Measurements from ENCODE around the gene NFATC2. TPM values are rescaled to one million over a fixed set of nuclear protein-coding genes. Genes with fewer than 3 reads are reported as not detected.

The NFATC2 gene
- total RNA-seq, 3 donors from 2014 or later (not counting 1 experiment from before 2014, with no cell fraction given) = 141 to 195 (median 160) TPM

GRCh38 chr20:51360451-51361201 lies 181.9 kb downstream of the NFATC2 start:
- DNase-seq = no peak
- Mint-ChIP-seq H3K27ac (no peak overlapping the region), H3K9me3 (peaks cover 2 to 4% of the 10 kb centered on the region in 2 donors), H3K36me3 (peaks cover 7% of the 10 kb centered on the region), H3K4me1 (no peaks in the 10 kb centered on the region), H3K27me3 (ENCODE audit: low read depth in 2 of 2) (no peaks in the 10 kb centered on the region), H3K4me3 (no peak overlapping the region)
- Histone ChIP-seq H3K27me3 (ENCODE audit: control insufficient read depth, insufficient read depth, low read length) (no peaks in the 10 kb centered on the region), H3K27ac (ENCODE audit: low read length) (no peak overlapping the region), H3K4me3 (ENCODE audit: low read length) (no peak overlapping the region), H3K4me1 (ENCODE audit: control insufficient read depth, insufficient read depth, low read length) (no peaks in the 10 kb centered on the region), H3K9me3 (ENCODE audit: control insufficient read depth, insufficient read depth, low read length) (no peaks in the 10 kb centered on the region), H3K36me3 (ENCODE audit: control insufficient read depth, insufficient read depth, low read length) (no peaks in the 10 kb centered on the region)
- ATAC-seq = no peak
- TF ChIP-seq, protein P1, sequence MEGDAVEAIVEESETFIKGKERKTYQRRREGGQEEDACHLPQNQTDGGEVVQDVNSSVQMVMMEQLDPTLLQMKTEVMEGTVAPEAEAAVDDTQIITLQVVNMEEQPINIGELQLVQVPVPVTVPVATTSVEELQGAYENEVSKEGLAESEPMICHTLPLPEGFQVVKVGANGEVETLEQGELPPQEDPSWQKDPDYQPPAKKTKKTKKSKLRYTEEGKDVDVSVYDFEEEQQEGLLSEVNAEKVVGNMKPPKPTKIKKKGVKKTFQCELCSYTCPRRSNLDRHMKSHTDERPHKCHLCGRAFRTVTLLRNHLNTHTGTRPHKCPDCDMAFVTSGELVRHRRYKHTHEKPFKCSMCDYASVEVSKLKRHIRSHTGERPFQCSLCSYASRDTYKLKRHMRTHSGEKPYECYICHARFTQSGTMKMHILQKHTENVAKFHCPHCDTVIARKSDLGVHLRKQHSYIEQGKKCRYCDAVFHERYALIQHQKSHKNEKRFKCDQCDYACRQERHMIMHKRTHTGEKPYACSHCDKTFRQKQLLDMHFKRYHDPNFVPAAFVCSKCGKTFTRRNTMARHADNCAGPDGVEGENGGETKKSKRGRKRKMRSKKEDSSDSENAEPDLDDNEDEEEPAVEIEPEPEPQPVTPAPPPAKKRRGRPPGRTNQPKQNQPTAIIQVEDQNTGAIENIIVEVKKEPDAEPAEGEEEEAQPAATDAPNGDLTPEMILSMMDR (IDR thresholded peaks at IDR 0.05) = no peak
- intact Hi-C loops (cut with micrococcal nuclease) = no loop called here
- 89% methylated on average over 13 of the region's 13 CpGs for WGBS (ENCODE audit: insufficient coverage)

DNA sequence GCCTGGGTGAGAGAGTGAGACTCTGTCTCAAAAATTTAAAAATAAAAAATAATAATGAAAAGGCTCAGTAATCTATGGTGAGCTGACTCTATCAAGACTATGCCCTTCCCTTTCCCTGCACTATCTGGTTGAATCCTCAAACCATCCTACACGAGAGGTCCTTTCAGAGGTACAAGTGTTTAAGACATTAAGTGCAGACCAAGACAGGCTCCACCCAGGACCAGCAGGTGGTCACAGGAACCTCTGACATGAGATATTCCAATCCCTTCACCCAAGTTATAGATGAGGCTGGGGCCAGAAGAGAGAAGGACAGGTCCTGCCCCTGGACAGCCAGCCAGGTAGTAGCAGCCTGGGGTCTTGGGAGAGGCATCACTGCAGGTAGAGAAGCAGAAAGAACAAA lies 182.6 kb downstream of the NFATC2 start:
- Histone ChIP-seq H3K27me3 (ENCODE audit: control insufficient read depth, insufficient read depth, low read length) (no peaks in the 10 kb centered on the region), H3K4me1 (ENCODE audit: control insufficient read depth, insufficient read depth, low read length) (no peaks in the 10 kb centered on the region), H3K9me3 (ENCODE audit: control insufficient read depth, insufficient read depth, low read length) (no peaks in the 10 kb centered on the region), H3K27ac (ENCODE audit: low read length) (no peak overlapping the region), H3K36me3 (ENCODE audit: control insufficient read depth, insufficient read depth, low read length) (no peaks in the 10 kb centered on the region), H3K4me3 (ENCODE audit: low read length) (no peak overlapping the region)
- H3K27ac Mint-ChIP-seq = no peak overlapping the region
- 93% methylated on average over 1 of the region's 1 CpG for WGBS (ENCODE audit: insufficient coverage)
- DNase-seq = no peak
- no peaks in the 10 kb centered on the region for H3K27me3 Mint-ChIP-seq (ENCODE audit: low read depth in 2 of 2)
- TF ChIP-seq, protein P1 (IDR thresholded peaks at IDR 0.05) = no peak
- peaks cover 3% of the 10 kb centered on the region in 2 donors for H3K4me1 Mint-ChIP-seq
- ATAC-seq = no peak
- no peak overlapping the region for H3K4me3 Mint-ChIP-seq
- H3K9me3 Mint-ChIP-seq = peaks cover 2 to 4% of the 10 kb centered on the region in 2 donors
- intact Hi-C loops (cut with micrococcal nuclease) = no loop called here
- peaks cover 7% of the 10 kb centered on the region for H3K36me3 Mint-ChIP-seq

GRCh38 chr20:51359401-51359800 lies 183.1 kb downstream of the NFATC2 start:
- no peaks in the 10 kb centered on the region for H3K9me3 ChIP-seq (ENCODE audit: control insufficient read depth, insufficient read depth, low read length)
- ATAC-seq (no peak), DNase-seq (no peak)
- Mint-ChIP-seq H3K27ac (no peak overlapping the region), H3K9me3 (peaks cover 2 to 4% of the 10 kb centered on the region in 2 donors), H3K4me3 (no peak overlapping the region), H3K36me3 (peaks cover 7% of the 10 kb centered on the region), H3K4me1 (peaks cover 6 to 7% of the 10 kb centered on the region in 2 donors), H3K27me3 (ENCODE audit: low read depth in 2 of 2) (no peaks in the 10 kb centered on the region)
- 93% methylated on average over 3 of the region's 3 CpGs for WGBS (ENCODE audit: insufficient coverage)
- intact Hi-C loops (cut with micrococcal nuclease) = no loop called here
- TF ChIP-seq, protein P1 (IDR thresholded peaks at IDR 0.05) = no peak
- H3K27ac ChIP-seq (ENCODE audit: low read length) = no peak overlapping the region
- H3K4me3 ChIP-seq (ENCODE audit: low read length) = no peak overlapping the region
- H3K27me3 ChIP-seq (ENCODE audit: control insufficient read depth, insufficient read depth, low read length) = no peaks in the 10 kb centered on the region
- no peaks in the 10 kb centered on the region for H3K36me3 ChIP-seq (ENCODE audit: control insufficient read depth, insufficient read depth, low read length)
- no peaks in the 10 kb centered on the region for H3K4me1 ChIP-seq (ENCODE audit: control insufficient read depth, insufficient read depth, low read length)

Data from natural killer cell (primary cell).